ENCODE measurements around the gene SLC35F1. TPM values are rescaled to one million over a fixed set of nuclear protein-coding genes. Genes with fewer than 3 reads are reported as not detected.

The SLC35F1 gene
- total and polyA plus RNA-seq, 2 donors (not counting 1 experiment from before 2014, with no cell fraction given), result 0.09 to 0.17 TPM

DNA sequence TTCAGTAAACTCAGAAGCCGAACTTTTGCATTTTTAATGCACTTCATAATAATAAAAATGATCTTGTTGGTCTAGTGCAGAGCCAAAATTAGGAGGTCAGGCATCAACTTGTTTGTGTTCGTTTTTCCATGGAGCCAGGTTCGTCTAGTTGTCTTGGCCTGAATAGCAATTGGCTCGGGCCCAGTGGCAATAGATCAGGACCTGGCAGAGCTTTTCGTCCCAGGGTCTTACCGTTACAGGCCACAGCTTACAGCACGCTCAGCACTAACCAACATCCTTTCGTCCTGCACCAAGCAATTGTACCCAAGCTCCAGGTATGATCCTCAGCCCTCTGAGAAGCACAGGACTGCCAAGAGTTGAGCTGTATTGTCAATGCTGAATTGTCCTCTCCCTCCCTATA is 400.5 kb downstream of the SLC35F1 start:
- no peak overlapping the region for H3K4me3 ChIP-seq (replicated peaks in 1 of 4; ENCODE audit: control extremely low read depth in 1 of 4, insufficient read depth in 1 of 4, low read depth in 3 of 4, low read length in 4 of 4)
- no peaks in the 10 kb centered on the region for H3K27me3 ChIP-seq (ENCODE audit: control insufficient read depth, insufficient read depth, low read length)
- no peaks in the 10 kb centered on the region for H3K79me2 ChIP-seq (ENCODE audit: control insufficient read depth, insufficient read depth, low read length)
- no peak overlapping the region for H3K9ac ChIP-seq (ENCODE audit: insufficient read depth, low read length)
- H2AFZ ChIP-seq (ENCODE audit: low read length), result no peak overlapping the region
- H4K20me1 ChIP-seq (ENCODE audit: control insufficient read depth, extremely low read depth, insufficient read depth, low read length), result no peaks in the 10 kb centered on the region
- H3K27ac ChIP-seq (ENCODE audit: insufficient read depth, low read length), result no peak overlapping the region
- no peak for DNase-seq (ENCODE audit: low read depth in 2 of 2)
- peaks cover 2% of the 10 kb centered on the region for H3K4me1 ChIP-seq (ENCODE audit: control insufficient read depth, extremely low read depth, insufficient read depth, low read length)
- no peak overlapping the region for H3K4me2 ChIP-seq (ENCODE audit: extremely low read depth, insufficient read depth, low read length)
- H3K36me3 ChIP-seq (ENCODE audit: control insufficient read depth, insufficient read depth, low read length), result no peaks in the 10 kb centered on the region
- H3K9me3 ChIP-seq (ENCODE audit: control insufficient read depth, insufficient read depth, low read depth, low read length), result no peaks in the 10 kb centered on the region
- TF ChIP-seq, protein P1, sequence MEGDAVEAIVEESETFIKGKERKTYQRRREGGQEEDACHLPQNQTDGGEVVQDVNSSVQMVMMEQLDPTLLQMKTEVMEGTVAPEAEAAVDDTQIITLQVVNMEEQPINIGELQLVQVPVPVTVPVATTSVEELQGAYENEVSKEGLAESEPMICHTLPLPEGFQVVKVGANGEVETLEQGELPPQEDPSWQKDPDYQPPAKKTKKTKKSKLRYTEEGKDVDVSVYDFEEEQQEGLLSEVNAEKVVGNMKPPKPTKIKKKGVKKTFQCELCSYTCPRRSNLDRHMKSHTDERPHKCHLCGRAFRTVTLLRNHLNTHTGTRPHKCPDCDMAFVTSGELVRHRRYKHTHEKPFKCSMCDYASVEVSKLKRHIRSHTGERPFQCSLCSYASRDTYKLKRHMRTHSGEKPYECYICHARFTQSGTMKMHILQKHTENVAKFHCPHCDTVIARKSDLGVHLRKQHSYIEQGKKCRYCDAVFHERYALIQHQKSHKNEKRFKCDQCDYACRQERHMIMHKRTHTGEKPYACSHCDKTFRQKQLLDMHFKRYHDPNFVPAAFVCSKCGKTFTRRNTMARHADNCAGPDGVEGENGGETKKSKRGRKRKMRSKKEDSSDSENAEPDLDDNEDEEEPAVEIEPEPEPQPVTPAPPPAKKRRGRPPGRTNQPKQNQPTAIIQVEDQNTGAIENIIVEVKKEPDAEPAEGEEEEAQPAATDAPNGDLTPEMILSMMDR (conservative IDR thresholded peaks at IDR 0.05 in 1 of 2, IDR thresholded peaks at IDR 0.05 in 1 of 2; ENCODE audit: low read depth in 1 of 2, low read length in 2 of 2), result no peak
- no peak for TF ChIP-seq EZH2 (IDR thresholded peaks at IDR 0.05; ENCODE audit: low read length, missing control alignments)

DNA sequence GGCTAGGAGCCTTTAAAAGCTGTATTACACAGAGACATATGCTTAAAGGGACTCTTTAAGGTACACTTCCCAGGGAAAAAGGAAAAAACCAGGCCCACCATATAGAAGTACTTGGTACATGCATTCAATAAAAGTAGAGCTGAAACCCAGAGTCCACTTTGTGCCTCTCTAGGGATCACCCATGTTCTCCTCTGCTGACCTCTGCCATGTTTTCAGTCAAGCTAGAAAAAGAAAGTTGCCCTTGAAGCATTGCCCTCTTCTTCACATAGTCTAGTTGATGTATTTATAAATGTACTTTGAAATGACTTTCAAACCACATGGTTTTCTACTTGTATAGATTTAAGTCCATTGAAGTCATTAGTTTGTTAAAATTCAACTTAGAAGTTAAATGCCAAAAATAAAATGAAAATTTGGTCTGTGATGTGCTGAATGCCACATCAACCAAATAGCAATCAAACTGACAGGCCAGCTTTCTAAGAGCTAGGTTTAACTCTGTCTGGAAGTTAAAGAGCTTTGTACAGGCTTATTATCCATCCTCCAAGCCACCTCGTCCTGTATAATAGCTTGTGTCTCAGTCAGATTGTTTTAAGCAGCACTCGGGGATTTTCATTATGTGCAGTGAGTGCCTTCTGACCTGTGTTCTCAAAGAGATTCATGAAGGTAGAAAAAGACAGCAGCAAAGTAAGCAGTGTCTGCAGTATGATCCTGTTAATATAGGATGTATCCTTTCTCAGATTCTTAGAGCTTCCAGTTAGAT is 402.5 kb downstream of the SLC35F1 start:
- H2AFZ ChIP-seq (ENCODE audit: low read length), result no peak overlapping the region
- H3K9me3 ChIP-seq (ENCODE audit: control insufficient read depth, insufficient read depth, low read depth, low read length), result no peaks in the 10 kb centered on the region
- no peaks in the 10 kb centered on the region for H3K27me3 ChIP-seq (ENCODE audit: control insufficient read depth, insufficient read depth, low read length)
- TF ChIP-seq EZH2 (IDR thresholded peaks at IDR 0.05; ENCODE audit: low read length, missing control alignments), result no peak
- TF ChIP-seq, protein P1 (conservative IDR thresholded peaks at IDR 0.05 in 1 of 2, IDR thresholded peaks at IDR 0.05 in 1 of 2; ENCODE audit: low read depth in 1 of 2, low read length in 2 of 2), result no peak
- no peak overlapping the region for H3K27ac ChIP-seq (ENCODE audit: insufficient read depth, low read length)
- H3K36me3 ChIP-seq (ENCODE audit: control insufficient read depth, insufficient read depth, low read length), result no peaks in the 10 kb centered on the region
- H3K79me2 ChIP-seq (ENCODE audit: control insufficient read depth, insufficient read depth, low read length), result no peaks in the 10 kb centered on the region
- DNase-seq (ENCODE audit: low read depth in 2 of 2), result no peak
- H3K4me2 ChIP-seq (ENCODE audit: extremely low read depth, insufficient read depth, low read length), result no peak overlapping the region
- peaks cover 2% of the 10 kb centered on the region for H3K4me1 ChIP-seq (ENCODE audit: control insufficient read depth, extremely low read depth, insufficient read depth, low read length)
- no peaks in the 10 kb centered on the region for H4K20me1 ChIP-seq (ENCODE audit: control insufficient read depth, extremely low read depth, insufficient read depth, low read length)
- no peak overlapping the region for H3K4me3 ChIP-seq (replicated peaks in 1 of 4; ENCODE audit: control extremely low read depth in 1 of 4, insufficient read depth in 1 of 4, low read depth in 3 of 4, low read length in 4 of 4)
- H3K9ac ChIP-seq (ENCODE audit: insufficient read depth, low read length), result no peak overlapping the region

- DNase-seq (ENCODE audit: low read depth in 2 of 2), result peak in 1 of 2 donors; percentile 5
- no peak overlapping the region for H3K27ac ChIP-seq (ENCODE audit: insufficient read depth, low read length)
Observed at GRCh38 chr6:118313208-118313607, 406.1 kb downstream of the SLC35F1 start.

More at GRCh38 chr6:118313208-118313607, 406.1 kb downstream of the SLC35F1 start:
- TF ChIP-seq EZH2 (IDR thresholded peaks at IDR 0.05; ENCODE audit: low read length, missing control alignments), result no peak
- TF ChIP-seq, protein P1 (conservative IDR thresholded peaks at IDR 0.05 in 1 of 2, IDR thresholded peaks at IDR 0.05 in 1 of 2; ENCODE audit: low read depth in 1 of 2, low read length in 2 of 2), result no peak
- no peaks in the 10 kb centered on the region for H3K79me2 ChIP-seq (ENCODE audit: control insufficient read depth, insufficient read depth, low read length)
- no peak overlapping the region for H3K4me2 ChIP-seq (ENCODE audit: extremely low read depth, insufficient read depth, low read length)
- H2AFZ ChIP-seq (ENCODE audit: low read length), result no peak overlapping the region
- H3K27me3 ChIP-seq (ENCODE audit: control insufficient read depth, insufficient read depth, low read length), result no peaks in the 10 kb centered on the region
- peaks cover 10% of the 10 kb centered on the region for H3K4me1 ChIP-seq (ENCODE audit: control insufficient read depth, extremely low read depth, insufficient read depth, low read length)
- no peaks in the 10 kb centered on the region for H4K20me1 ChIP-seq (ENCODE audit: control insufficient read depth, extremely low read depth, insufficient read depth, low read length)
- H3K36me3 ChIP-seq (ENCODE audit: control insufficient read depth, insufficient read depth, low read length), result no peaks in the 10 kb centered on the region
- no peaks in the 10 kb centered on the region for H3K9me3 ChIP-seq (ENCODE audit: control insufficient read depth, insufficient read depth, low read depth, low read length)
- no peak overlapping the region for H3K9ac ChIP-seq (ENCODE audit: insufficient read depth, low read length)
- no peak overlapping the region for H3K4me3 ChIP-seq (replicated peaks in 1 of 4; ENCODE audit: control extremely low read depth in 1 of 4, insufficient read depth in 1 of 4, low read depth in 3 of 4, low read length in 4 of 4)
